HG03175 (cell line): ENCODE results near the gene BCO2.
"Not testable (repeated sequence)": the region's sequence is repeated elsewhere in the genome, so short reads cannot be mapped to it uniquely, and the experiment has no call there.

ENCODE experiments used
- ATAC-seq: cut with Tn5 transposase; IDR thresholded peaks from one replicate; pipeline ENCODE4 v1.9.1; 2021; ENCODE audit warnings: mild to moderate bottlenecking, moderate library complexity; ENCODE audit not compliant: unreplicated experiment

BCO2 gene, protein sequence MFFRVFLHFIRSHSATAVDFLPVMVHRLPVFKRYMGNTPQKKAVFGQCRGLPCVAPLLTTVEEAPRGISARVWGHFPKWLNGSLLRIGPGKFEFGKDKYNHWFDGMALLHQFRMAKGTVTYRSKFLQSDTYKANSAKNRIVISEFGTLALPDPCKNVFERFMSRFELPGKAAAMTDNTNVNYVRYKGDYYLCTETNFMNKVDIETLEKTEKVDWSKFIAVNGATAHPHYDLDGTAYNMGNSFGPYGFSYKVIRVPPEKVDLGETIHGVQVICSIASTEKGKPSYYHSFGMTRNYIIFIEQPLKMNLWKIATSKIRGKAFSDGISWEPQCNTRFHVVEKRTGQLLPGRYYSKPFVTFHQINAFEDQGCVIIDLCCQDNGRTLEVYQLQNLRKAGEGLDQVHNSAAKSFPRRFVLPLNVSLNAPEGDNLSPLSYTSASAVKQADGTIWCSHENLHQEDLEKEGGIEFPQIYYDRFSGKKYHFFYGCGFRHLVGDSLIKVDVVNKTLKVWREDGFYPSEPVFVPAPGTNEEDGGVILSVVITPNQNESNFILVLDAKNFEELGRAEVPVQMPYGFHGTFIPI

DNA sequence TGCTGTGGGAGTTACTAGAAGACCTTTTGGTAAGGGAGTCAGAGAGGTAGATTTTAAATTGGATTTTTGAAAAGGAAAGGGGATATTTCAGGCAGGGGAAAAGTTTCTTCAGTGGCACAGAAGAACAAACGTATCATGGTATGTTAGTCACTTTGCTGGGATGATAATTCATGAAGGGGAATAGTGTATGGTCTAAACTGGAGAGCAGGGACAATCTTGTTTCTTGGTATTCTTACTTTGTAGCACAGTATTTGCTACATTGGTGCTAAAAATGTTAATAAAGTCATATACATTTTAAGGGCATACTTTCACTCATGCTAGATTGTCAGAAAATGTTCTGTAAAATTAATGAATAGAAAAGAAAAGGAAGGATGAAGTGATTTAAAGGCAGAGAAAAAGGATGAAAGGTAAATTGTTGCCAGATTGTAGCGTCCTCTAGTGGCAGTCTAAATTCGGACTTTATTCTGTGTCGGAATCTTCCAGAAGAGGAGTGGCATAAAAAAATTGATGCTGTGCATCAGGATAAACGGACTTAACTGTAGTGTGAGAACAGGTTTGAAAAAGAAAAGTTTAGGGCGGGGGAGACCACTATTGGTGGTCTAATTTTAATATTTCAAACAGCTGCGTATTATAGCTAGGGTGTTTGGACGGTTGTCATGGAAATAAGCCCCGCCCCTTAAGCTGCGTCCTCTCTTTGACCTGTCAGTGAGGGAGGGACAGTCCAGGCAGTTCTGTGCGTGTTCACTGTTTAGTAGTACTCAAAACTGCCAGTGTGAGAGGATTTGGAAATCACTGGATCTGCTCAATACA lies at the start of gene BCO2:
TSS of gene BCO2 (plus strand) at position 724 of the 810 bp plus-strand sequence. CDS start 90 bp downstream, outside the sequence.
- ATAC-seq = peak; percentile 69

DNA sequence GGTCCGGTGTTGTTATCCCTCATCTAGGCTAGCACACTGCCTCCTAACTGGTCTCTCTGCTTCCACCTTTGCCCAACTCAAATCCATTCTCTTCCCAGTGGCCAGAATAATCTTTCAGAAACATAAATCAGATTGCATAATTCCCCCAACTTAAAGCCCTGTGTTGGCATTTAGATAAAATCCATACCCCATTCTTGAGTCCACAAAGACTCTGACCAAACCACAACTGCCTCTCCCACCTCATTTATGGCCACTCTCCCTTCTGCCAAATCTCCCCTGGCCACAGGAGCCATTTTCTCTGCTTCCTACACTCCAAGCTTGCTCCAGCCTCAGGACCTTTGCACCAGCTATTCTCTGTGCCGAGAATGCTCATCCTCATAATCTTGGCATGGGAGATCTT lies 48.3 kb upstream of the BCO2 start:
- ATAC-seq = no peak

DNA sequence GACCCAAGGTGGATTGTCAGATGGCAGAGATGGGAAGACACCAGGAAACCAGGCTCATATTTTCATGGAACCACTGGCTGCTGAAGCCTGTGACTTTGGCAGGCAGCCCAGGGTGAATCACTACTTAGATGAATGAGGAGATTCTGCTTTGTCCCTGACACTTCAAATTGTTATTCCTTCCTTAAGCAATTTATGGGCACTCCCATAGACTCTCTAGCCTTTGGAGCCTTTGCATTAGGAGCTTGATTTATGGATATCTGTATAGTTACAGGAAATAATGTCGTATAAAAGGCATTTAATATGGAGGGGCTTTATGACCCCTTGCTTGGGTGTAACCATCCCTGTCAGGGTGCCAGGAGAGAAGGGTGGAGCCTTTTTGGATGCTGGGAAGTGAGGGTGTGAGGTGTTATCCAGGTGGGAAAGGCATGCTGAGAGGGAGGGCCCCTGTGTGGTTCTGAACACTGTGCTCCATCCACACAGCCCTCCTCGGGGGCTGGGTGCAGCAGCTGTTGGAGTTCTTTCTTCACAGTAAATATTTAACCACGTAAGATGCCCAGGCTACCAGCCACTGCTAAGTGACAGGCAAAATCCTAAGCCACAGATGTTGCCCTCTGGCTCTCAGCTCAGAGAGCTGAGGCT lies 46.7 kb upstream of the BCO2 start:
- no peak for ATAC-seq

DNA sequence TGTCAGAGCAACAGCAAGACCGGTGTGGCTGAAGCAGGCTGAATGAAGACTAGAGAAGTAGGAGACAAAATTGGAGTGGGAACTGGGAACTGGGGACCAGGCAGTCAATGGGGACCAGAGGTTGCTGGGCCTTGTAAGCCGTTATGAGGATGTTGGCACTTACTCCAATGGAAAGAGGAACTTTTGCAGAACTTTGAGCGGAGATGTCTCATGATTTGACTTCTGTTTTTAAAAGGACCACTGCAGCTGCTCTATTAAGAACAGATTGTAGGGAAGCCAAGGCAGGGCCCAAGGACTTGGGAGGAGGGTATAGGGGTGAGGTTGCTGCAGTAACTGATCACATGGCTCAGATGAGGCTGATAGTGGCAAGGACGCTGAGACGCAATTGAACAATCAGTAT lies 45.7 kb upstream of the BCO2 start:
- no peak for ATAC-seq

DNA sequence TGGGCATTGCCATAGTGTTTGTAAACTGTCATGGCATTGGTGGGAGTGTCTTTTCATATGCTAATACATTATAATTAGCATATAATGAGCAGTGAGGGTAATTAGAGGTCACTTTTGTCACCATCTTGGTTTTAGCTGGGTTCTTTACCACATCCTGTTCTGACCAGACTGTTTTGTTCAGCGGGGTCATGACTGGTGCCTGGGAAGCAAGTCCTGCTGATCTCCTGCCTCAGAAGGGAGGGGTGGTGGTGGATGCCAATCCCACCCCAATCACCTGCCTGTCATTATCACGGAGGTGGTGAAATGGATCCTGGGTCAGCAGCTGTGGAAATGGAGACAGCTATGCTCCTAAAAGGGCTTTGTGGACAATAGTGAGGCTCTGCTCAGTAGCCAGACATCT lies 42.6 kb upstream of the BCO2 start:
- ATAC-seq = peak; percentile 58

- no peak for ATAC-seq
These were observed 40.8 kb upstream of the BCO2 start for GRCh38 chr11:112134473-112134872.

DNA sequence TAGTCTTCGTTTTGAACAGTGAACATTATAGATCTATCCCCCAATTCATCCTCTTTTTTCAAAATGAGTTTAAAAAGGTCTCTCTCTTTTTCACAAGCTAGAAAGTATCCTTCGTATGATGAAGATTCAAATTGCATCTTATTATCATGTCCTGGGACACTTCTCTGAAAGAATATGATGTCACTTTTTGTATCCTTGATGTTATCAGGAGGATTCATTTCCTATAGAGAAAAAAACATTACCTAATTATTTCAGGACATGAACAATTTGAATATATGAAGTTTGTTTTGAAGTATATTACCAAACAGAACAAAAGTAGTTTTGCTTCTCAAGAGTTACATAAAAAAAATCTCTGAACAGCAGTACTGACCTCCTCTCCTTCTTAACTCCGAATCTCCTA lies 31.7 kb upstream of the BCO2 start:
- no peak for ATAC-seq

DNA sequence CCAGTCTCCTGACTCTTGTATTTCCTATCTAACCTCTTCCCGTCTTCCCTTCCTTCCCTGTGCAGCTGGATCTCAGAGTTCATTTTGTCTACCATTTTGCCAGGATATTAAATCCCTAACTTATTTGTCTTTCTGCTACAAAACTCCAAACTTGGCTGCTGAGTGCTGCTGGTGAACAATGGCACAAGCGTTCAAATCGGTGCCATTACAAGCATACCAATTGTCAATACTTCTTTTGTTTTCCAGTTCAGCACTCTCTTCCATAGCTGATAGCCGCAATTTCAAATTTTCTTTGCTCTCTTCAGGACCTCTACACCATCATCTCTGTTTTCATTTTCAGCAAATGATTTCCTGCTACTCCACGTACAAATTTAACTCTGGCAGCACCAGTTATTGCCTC lies 24.8 kb upstream of the BCO2 start:
- no peak for ATAC-seq

- ATAC-seq = no peak
These were observed 19.0 kb upstream of the BCO2 start for GRCh38 chr11:112156153-112156955.

- no peak for ATAC-seq
These were observed 18.2 kb upstream of the BCO2 start for GRCh38 chr11:112156956-112157766.

DNA sequence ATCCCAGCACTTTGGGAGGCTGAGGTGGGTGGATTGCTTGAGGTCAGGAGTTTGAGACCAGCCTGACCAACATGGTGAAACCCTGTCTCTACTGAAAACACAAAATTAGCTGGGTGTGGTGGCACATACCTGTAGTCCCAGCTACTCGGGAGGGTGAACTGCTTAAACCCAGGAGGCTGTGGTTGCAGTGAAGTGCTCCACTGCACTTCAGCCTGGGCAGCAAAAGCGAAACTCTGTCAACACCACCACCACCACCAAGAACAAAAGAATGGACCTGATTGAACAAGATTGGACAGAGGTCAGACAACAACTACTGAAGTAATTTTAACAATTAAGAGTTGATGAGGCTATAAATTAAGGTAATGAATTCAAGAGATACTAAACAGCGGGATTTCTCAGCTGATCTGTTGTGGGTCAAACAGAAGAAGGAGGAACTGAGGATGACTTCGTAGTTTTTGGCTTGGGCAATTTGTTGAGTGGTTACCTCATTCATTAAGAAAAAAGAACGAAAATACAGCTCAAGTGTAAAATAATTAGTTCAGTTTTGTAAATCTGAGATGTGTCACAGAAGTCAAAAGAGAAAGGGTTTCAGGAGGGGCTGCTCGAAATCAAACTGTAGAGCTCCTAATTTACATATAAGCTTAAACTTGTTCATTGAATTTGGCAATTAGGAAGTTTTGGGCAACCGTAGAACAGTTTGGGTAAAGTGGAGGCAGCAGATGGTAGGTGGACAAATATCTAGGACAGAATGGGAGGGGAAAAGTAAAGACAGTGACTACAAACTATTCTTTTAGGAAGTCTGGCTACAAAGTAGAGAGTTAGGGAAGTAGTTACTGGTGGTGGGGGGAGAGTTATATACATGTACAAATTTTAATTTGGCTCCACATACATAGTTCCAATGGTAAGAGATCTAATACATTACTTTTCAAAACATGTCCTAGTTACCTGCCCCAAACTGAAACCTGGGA lies 15.9 kb upstream of the BCO2 start:
- peak; percentile 62 for ATAC-seq

GRCh38 chr11:112160091-112160848 lies 15.0 kb upstream of the BCO2 start:
- no peak for ATAC-seq

GRCh38 chr11:112161012-112161411 lies 14.3 kb upstream of the BCO2 start:
- no peak for ATAC-seq

- not testable (repeated sequence) for ATAC-seq
These were observed 13.1 kb upstream of the BCO2 start for GRCh38 chr11:112162200-112162599.

GRCh38 chr11:112162761-112163546 lies 12.4 kb upstream of the BCO2 start:
- no peak for ATAC-seq

DNA sequence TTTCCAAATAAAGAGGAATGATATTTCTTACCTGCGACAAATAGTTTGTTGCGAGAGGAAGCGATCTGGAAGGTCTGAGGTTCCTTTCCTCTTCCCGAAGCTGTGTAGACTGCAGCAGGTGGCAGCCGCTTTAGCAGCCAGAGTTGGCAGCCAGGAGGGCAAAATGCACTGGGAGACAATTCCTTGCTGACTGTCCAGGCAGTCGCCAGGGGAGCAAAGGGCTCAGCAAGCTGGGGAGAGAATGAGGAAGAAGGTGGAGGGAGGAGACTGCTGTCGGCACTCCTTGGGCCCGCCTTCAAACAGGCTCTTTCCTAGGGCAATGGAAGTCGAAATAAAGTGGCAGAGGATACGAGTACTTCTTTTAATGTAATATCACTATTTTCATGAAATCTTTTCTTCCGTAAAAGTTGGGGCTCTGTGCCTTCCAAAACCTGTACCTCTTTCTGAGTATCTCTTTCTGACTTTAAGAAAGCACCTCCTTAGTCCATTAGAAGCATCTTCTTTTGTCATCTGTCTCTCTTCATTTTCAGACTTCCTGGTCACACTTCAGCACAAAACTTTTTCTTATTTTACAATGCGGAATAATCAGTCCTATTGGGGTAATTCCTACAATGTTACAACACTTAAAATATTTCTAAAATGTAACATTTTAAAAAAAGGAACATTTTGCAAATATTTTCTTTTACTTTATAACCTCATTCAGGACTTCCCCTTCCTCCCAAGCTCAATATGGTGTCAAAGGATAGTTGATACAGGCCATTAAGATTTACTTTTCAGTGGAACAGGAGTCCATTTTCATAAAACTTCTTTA lies 11.2 kb upstream of the BCO2 start, which contains the start of gene IL18:
TSS of gene IL18 (minus strand) at position 220 of the 811 bp plus-strand sequence. CDS start 9,041 bp downstream, outside the sequence.
- ATAC-seq = no peak
